Thymus (tissue), 14 donors: ENCODE data around the gene HECTD2. TPM values are rescaled to one million over a fixed set of nuclear protein-coding genes. Genes with fewer than 3 reads are reported as not detected.
"Not testable (repeated sequence)": the region's sequence is repeated elsewhere in the genome, so short reads cannot be mapped to it uniquely, and the experiment has no call there.

Experiments
- DNase-seq, 9 donors: peaks; one replicate each; pipeline ENCODE4 v3.0.0-alpha.2; 2013; ENCODE audit warnings: low spot score in 9 of 9, low read depth in 6 of 9, missing footprints in 1 of 9
- H3K27ac ChIP-seq, 2 donors: one replicate each; pipeline ENCODE4 v1.5.1; 2013; ENCODE audit warnings: control low read depth in 1 of 2, low read depth in 1 of 2, low read length in 1 of 2, mild to moderate bottlenecking in 1 of 2, moderate library complexity in 1 of 2
- H3K27me3 ChIP-seq, 2 donors: one replicate each; pipeline ENCODE4 v1.5.1; 2013; ENCODE audit warnings: low read length in 1 of 2; ENCODE audit not compliant: control insufficient read depth in 2 of 2, insufficient read depth in 1 of 2
- H3K36me3 ChIP-seq, 2 donors: one replicate each; pipeline ENCODE4 v1.5.1; 2013; ENCODE audit warnings: low read length in 1 of 2, mild to moderate bottlenecking in 1 of 2, moderate library complexity in 1 of 2; ENCODE audit not compliant: control insufficient read depth in 2 of 2, insufficient read depth in 2 of 2
- H3K4me1 ChIP-seq, 2 donors: one replicate each; pipeline ENCODE4 v1.5.1; 2013; ENCODE audit warnings: low read length in 2 of 2; ENCODE audit not compliant: control insufficient read depth in 2 of 2, insufficient read depth in 2 of 2
- H3K4me3 ChIP-seq, 2 donors: one replicate each; pipeline ENCODE4 v1.5.1; 2013; ENCODE audit warnings: low read length in 2 of 2, control low read depth in 1 of 2, mild to moderate bottlenecking in 1 of 2
- H3K9me3 ChIP-seq, 2 donors: one replicate each; pipeline ENCODE4 v1.5.1; 2013; ENCODE audit warnings: low read length in 1 of 2, mild to moderate bottlenecking in 1 of 2; ENCODE audit not compliant: control insufficient read depth in 2 of 2, insufficient read depth in 1 of 2
- WGBS: extraction: QIAGEN DNeasy Blood & Tissue Kit; methylation state at CpG from one replicate; pipeline ENCODE4 v1.1.7; 2013; 5-methylcytosine and 5-hydroxymethylcytosine counted together
- long read RNA-seq, 10 donors: transcript quantifications; one replicate each; lab custom pipeline, GENCODE V29; 2026
- polyA plus RNA-seq: library from polyadenylated mRNA; stranded (reverse); fragments of 200-250 nt; gene quantifications from one replicate; pipeline ENCODE4 v1.2.3, GENCODE V29; 2013
- total RNA-seq: library from RNA; stranded (reverse); fragments of 120-200 nt; gene quantifications from one replicate; pipeline ENCODE4 v1.2.4, GENCODE V29; 2013
- donor health status: healthy.

HECTD2 gene
- total RNA-seq (3.9 TPM), polyA plus RNA-seq (8.1 TPM)
- long read RNA-seq, donor 1: 0 reads
- long read RNA-seq, donor 2: 0 reads
- long read RNA-seq, donor 3: 0 reads
- long read RNA-seq, donor 4: 0 reads
- long read RNA-seq, donor 5, partial matches to known transcripts: 0 of 2 reads
- long read RNA-seq, donor 5, other reads (novel, unspliced or antisense): 0 of 2 reads
- long read RNA-seq, donor 6, full-length matches to known transcripts: 1 of 1 reads
- long read RNA-seq, donor 6, partial matches to known transcripts: 0 of 1 reads
- long read RNA-seq, donor 6, other reads (novel, unspliced or antisense): 0 of 1 reads
- long read RNA-seq, donor 7, partial matches to known transcripts: 0 of 1 reads
- long read RNA-seq, donor 7, other reads (novel, unspliced or antisense): 0 of 1 reads
- long read RNA-seq, donor 8: 0 reads
- long read RNA-seq, donor 9, partial matches to known transcripts: 0 of 2 reads
- long read RNA-seq, donor 9, other reads (novel, unspliced or antisense): 0 of 2 reads
- long read RNA-seq, donor 10, partial matches to known transcripts: 0 of 1 reads
- long read RNA-seq, donor 10, other reads (novel, unspliced or antisense): 0 of 1 reads

DNA sequence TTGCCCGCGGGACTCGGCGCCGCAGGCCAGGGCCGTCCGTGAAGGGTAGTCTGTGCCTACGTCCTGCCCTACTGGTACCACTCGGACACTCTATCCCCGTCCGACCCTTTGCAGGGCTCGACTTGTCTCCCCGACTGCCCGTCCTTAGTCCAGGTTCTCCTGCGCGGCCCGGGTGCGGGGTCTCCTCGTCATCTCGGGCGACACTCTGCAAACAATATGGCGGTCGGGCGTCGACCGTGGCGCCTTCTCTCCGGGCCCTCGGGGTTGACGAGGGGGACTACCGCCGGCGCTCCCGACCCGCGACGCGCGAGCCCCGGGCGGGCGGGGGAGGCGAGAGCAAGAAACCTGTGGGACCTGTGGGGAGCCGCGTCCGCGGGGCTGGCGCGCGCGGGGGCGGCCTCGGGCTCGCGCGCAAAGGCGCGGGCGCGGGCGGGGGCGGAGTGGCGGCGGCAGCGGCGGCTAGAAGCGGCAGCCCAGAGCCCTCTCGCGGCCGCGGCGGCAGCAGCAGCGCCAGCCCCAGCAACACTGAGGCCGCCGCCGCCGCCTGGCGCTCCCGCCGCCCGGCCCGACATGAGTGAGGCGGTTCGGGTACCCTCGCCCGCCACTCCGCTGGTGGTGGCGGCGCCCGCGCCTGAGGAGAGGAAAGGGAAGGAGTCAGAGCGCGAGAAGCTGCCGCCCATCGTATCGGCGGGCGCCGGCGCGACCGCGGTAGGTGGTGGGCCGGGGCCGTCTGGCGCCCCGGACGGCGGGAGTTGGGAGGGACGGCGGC, at the start of gene HECTD2:
TSS of gene HECTD2 (plus strand) at position 476 of the 769 bp plus-strand sequence. CDS start at position 571, 95 bp downstream.
- H3K4me3 ChIP-seq: peak within 1 kb of the TSS; percentile 76 to 79
- WGBS: under 1% methylated on average over 111 of the region's 111 CpGs
- peak; percentile 45 to 91 (median 75) for DNase-seq
- H3K27ac ChIP-seq: peak within 1 kb of the TSS; percentile 96 to 97
- peaks cover 5 to 6% of the 10 kb centered on the region in 2 donors for H3K4me1 ChIP-seq
- peaks cover 0 to 10% of the 10 kb centered on the region in 2 donors for H3K27me3 ChIP-seq
- H3K36me3 ChIP-seq: no peaks in the 10 kb centered on the region
- H3K9me3 ChIP-seq: no peaks in the 10 kb centered on the region

DNA sequence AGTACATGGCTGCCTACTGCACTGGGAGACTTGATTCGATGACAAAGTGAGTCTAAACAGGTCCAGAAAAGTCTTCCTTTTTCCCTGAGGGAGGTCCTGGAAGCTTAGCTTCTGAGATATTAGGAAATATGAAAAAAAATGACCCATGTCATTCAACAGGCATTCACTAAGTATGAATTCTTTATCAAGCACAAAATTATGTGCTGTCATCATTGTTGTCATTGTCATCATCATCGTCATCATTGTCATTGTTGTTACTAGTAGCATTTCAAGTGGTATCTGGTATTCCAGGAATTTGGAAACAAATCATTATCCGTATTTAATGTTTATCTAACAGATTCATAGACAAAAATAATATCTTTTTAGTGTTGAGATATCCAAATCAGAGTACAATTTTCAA, 49.7 kb upstream of the HECTD2 start:
- Histone ChIP-seq H3K9me3 (no peaks in the 10 kb centered on the region), H3K27ac (no peak overlapping the region), H3K27me3 (no peaks in the 10 kb centered on the region), H3K36me3 (no peaks in the 10 kb centered on the region), H3K4me1 (no peaks in the 10 kb centered on the region), H3K4me3 (no peak overlapping the region)
- DNase-seq: no peak
- WGBS: 91% methylated on average over 3 of the region's 3 CpGs

DNA sequence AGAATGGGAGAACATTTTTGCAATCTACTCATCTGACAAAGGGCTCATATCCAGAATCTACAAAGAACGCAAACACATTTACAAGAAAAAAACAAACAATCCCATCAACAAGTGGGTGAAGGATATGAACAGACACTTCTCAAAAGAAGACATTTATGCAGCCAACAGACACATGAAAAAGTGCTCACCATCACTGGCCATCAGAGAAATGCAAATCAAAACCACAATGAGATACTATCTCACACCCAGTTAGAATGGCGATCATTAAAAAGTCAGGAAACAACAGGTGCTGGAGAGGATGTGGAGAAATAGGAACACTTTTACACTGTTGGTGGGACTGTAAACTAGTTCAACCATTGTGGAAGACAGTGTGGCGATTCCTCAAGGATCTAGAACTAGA, 44.6 kb upstream of the HECTD2 start:
- not testable (repeated sequence) for H3K9me3 ChIP-seq, H3K27me3 ChIP-seq, H3K4me1 ChIP-seq, H3K36me3 ChIP-seq, H3K4me3 ChIP-seq, H3K27ac ChIP-seq, DNase-seq
- WGBS: 89% methylated on average over 2 of the region's 3 CpGs

- Histone ChIP-seq H3K36me3 (no peaks in the 10 kb centered on the region), H3K4me3 (no peak overlapping the region), H3K27ac (no peak overlapping the region), H3K27me3 (no peaks in the 10 kb centered on the region), H3K4me1 (no peaks in the 10 kb centered on the region), H3K9me3 (no peaks in the 10 kb centered on the region)
- no peak for DNase-seq
- WGBS: 55% methylated on average over 1 of the region's 1 CpG
These were observed 43.4 kb upstream of the HECTD2 start for GRCh38 chr10:91366704-91367103.

DNA sequence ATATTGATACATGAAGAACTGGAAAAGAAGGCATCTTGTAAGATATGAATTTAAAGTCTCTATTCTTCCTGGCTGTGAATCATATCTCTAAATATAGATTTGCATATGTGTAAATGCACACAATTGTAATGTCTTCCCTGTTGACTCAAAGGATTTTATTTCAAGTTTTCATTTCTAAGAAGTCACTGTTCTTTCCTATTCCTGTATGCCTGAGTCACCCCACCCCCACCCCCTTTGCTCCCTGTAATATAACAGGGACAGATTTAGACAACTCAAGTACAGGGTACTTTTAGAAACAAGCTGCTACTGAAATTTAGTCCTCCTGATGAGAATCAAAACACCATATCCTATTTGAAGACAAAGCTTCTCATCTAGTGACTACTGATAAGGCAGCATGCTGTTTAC, 43.0 kb upstream of the HECTD2 start:
- Histone ChIP-seq H3K27me3 (no peaks in the 10 kb centered on the region), H3K4me3 (no peak overlapping the region), H3K36me3 (no peaks in the 10 kb centered on the region), H3K4me1 (no peaks in the 10 kb centered on the region), H3K27ac (no peak overlapping the region), H3K9me3 (no peaks in the 10 kb centered on the region)
- no peak for DNase-seq

DNA sequence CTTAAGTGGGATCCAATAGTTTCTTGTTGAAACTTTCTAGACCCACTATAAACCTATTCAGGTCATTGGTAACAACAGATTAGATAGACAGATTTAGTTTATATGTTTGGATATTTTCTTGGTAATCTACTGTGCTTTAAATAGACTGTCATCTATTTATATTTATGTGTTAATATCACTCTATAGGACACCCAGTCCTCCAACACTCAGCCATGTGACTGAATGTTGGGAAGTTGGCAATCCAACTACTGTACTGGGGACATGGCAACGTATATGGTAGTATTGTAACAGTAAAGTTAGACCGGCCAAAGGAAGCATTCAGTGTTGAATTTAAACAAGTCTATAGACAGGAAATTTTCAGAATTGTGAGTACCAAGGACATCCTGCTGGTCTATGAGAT, 42.6 kb upstream of the HECTD2 start:
- WGBS: 53% methylated on average over 2 of the region's 2 CpGs
- Histone ChIP-seq H3K4me3 (no peak overlapping the region), H3K27ac (no peak overlapping the region), H3K9me3 (no peaks in the 10 kb centered on the region), H3K27me3 (no peaks in the 10 kb centered on the region), H3K4me1 (no peaks in the 10 kb centered on the region), H3K36me3 (no peaks in the 10 kb centered on the region)
- DNase-seq: no peak

- H3K27me3 ChIP-seq, H3K4me3 ChIP-seq, H3K27ac ChIP-seq, H3K4me1 ChIP-seq, H3K9me3 ChIP-seq, H3K36me3 ChIP-seq: not testable (repeated sequence)
- WGBS: 92% methylated on average over 6 of the region's 6 CpGs
- peak in 1 of 9 donors; percentile 9 for DNase-seq
These were observed 40.1 kb upstream of the HECTD2 start for GRCh38 chr10:91369978-91370589.

GRCh38 chr10:91374052-91374451, 36.1 kb upstream of the HECTD2 start:
- H3K27me3 ChIP-seq: no peaks in the 10 kb centered on the region
- DNase-seq: no peak

DNA sequence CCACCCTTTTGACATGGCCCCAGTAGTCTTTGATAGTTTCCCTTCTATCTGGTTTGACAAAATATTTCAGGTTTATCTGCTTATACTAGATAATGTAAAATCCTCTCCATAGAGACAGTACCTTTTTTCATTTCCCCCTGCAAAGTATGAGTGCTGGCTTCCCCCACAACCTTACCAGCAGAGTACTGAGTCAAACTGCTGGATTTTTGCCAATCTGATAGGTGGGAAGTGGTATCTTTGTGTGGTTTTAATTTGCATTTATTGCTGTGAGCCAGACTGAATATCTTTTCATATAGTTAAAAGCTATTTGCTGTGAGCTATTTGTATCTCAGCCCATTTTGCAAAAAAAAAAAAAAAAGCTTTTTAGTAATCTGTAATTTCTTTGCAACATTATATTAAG, 32.1 kb upstream of the HECTD2 start:
- H3K4me1 ChIP-seq: peaks cover 7 to 9% of the 10 kb centered on the region in 2 donors
- H3K4me3 ChIP-seq: no peak overlapping the region
- H3K27ac ChIP-seq: no peak overlapping the region
- no peaks in the 10 kb centered on the region for H3K27me3 ChIP-seq
- H3K36me3 ChIP-seq: no peaks in the 10 kb centered on the region
- H3K9me3 ChIP-seq: peaks cover 0 to 5% of the 10 kb centered on the region in 2 donors
- no peak for DNase-seq

More at GRCh38 chr10:91374052-91374451, 36.1 kb upstream of the HECTD2 start:
- no peak overlapping the region for H3K27ac ChIP-seq
- peaks cover 0 to 3% of the 10 kb centered on the region in 2 donors for H3K4me1 ChIP-seq
- H3K36me3 ChIP-seq: no peaks in the 10 kb centered on the region
- H3K4me3 ChIP-seq: no peak overlapping the region
- H3K9me3 ChIP-seq: peaks cover 0 to 5% of the 10 kb centered on the region in 2 donors
